Upper lobe of left lung (tissue), 6 donors: ENCODE measurements around the gene OOSP1. TPM values are rescaled to one million over a fixed set of nuclear protein-coding genes. Genes with fewer than 3 reads are reported as not detected.

Source experiments
- ATAC-seq, 2 donors: fragments of 200-7000 bp; cut with Tn5 transposase; one replicate each; pipeline ENCODE4 v1.9.1; 2022; ENCODE audit warnings: mild to moderate bottlenecking in 2 of 2, moderate library complexity in 2 of 2; ENCODE audit not compliant: low FRiP score in 2 of 2
- DNase-seq, 2 donors: peaks; one replicate each; pipeline ENCODE4 v3.0.0-alpha.2; 2019 to 2020
- H3K27ac ChIP-seq, 4 donors: fragments of 200-600 bp; sonication (generic); one replicate each; pipeline ENCODE4 v1.5.1; 2016 to 2019
- H3K27me3 ChIP-seq, 4 donors: fragments of 200-600 bp; sonication (generic); one replicate each; pipeline ENCODE4 v1.5.1; 2017 to 2019
- H3K36me3 ChIP-seq, 4 donors: fragments of 200-600 bp; sonication (generic); one replicate each; pipeline ENCODE4 v1.5.1; 2016 to 2019
- H3K4me1 ChIP-seq, 4 donors: fragments of 200-600 bp; sonication (generic); one replicate each; pipeline ENCODE4 v1.5.1; 2018 to 2019
- H3K4me3 ChIP-seq, 4 donors: fragments of 200-600 bp; sonication (generic); one replicate each; pipeline ENCODE4 v1.5.1; 2017 to 2019; ENCODE audit warnings: mild to moderate bottlenecking in 2 of 4, moderate library complexity in 1 of 4
- H3K9me3 ChIP-seq, 4 donors: fragments of 200-600 bp; sonication (generic); one replicate each; pipeline ENCODE4 v1.5.1; 2018 to 2019
- EP300 ChIP-seq, 4 donors: sonication (generic); formaldehyde crosslinking; IDR thresholded peaks; one replicate each; pipeline ENCODE4 v1.5.1; 2017; ENCODE audit warnings: antibody characterized with exemption in 4 of 4, control low read depth in 2 of 4
- POLR2A ChIP-seq, 4 donors: fragments of 450-650 bp; IDR thresholded peaks; one replicate each; pipeline ENCODE4 v1.5.1; 2016 to 2017; ENCODE audit warnings: antibody characterized with exemption in 4 of 4, mild to moderate bottlenecking in 2 of 4
- POLR2AphosphoS5 ChIP-seq, 2 donors: sonication (generic); formaldehyde crosslinking; IDR thresholded peaks; one replicate each; pipeline ENCODE4 v1.5.1; 2017; ENCODE audit warnings: antibody characterized with exemption in 2 of 2
- WGBS, 2 donors: methylation state at CpG; one replicate each; pipeline ENCODE4 v1.1.5; 2017 to 2018; 5-methylcytosine and 5-hydroxymethylcytosine counted together
- total RNA-seq, 6 donors: library from RNA; depleted of rRNA in 4 of 6; stranded (reverse); fragments of >200 nt in 4 of 6; gene quantifications; one replicate each; pipeline versions ENCODE4 v1.1.0 to v1.2.1, GENCODE V29; 2016 to 2021
- TF ChIP-seq, protein P1 (sequence below), 6 experiments: fragments of 450-650 bp in 4 of 6; fragments of 200-600 bp in 2 of 6; sonication (generic) in 2 of 6; IDR thresholded peaks; one replicate each; pipeline ENCODE4 v1.5.1; 2016 to 2019; ENCODE audit warnings: antibody characterized with exemption in 6 of 6
- donor health status: DM: no; HTN: no; CAD: no; lungs with moderate emphysema.
- donor health status: DM: no; HTN: yes; CAD: no; lungs with severe emphysema.

OOSP1 gene
- total RNA-seq, 6 donors from 2014 or later: 0.91 TPM; not detected in 5

DNA sequence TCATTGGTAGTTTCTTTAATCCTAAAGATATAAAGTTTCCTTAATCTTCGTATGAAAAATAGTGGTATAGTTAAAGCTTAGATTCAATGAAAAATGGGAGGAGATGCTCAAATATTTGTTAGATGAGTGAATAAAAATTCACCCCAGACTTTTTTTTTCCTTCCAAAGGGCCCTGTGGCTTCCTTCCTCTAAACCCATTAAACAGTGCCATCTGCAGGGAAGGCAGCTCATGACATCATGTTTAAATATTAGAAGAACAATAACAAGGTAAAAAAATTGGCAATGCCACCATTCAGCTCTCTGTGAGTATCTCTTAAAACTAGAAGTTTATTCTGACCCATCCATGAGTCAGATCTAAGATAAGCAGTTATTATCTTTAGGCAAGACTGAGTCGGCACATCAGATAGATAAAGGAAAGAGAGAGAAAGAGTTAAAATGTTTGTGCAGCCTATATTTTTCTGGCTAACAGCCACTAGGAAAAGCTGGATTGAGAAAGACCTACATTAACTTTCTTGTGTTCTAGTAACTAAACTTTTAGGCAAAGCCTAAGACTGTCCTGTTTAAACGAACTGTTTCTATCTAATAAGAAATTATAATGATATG is 19.1 kb upstream of the OOSP1 start:
- ATAC-seq (no peak), DNase-seq (no peak)
- Histone ChIP-seq H3K27me3 (no peaks in the 10 kb centered on the region), H3K9me3 (peaks cover 16 to 29% (median 19%) of the 10 kb centered on the region in 4 donors), H3K4me1 (no peaks in the 10 kb centered on the region), H3K27ac (no peak overlapping the region), H3K36me3 (no peaks in the 10 kb centered on the region), H3K4me3 (no peak overlapping the region)
- no peak for TF ChIP-seq EP300 (IDR thresholded peaks at IDR 0.05)
- TF ChIP-seq POLR2A (IDR thresholded peaks at IDR 0.05): no peak
- TF ChIP-seq, protein P1, sequence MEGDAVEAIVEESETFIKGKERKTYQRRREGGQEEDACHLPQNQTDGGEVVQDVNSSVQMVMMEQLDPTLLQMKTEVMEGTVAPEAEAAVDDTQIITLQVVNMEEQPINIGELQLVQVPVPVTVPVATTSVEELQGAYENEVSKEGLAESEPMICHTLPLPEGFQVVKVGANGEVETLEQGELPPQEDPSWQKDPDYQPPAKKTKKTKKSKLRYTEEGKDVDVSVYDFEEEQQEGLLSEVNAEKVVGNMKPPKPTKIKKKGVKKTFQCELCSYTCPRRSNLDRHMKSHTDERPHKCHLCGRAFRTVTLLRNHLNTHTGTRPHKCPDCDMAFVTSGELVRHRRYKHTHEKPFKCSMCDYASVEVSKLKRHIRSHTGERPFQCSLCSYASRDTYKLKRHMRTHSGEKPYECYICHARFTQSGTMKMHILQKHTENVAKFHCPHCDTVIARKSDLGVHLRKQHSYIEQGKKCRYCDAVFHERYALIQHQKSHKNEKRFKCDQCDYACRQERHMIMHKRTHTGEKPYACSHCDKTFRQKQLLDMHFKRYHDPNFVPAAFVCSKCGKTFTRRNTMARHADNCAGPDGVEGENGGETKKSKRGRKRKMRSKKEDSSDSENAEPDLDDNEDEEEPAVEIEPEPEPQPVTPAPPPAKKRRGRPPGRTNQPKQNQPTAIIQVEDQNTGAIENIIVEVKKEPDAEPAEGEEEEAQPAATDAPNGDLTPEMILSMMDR (IDR thresholded peaks at IDR 0.05): peak in 1 of 6 experiments; percentile 24
- WGBS, 2 donors: 50 to 61% methylated on average over 3 of the region's 3 CpGs

DNA sequence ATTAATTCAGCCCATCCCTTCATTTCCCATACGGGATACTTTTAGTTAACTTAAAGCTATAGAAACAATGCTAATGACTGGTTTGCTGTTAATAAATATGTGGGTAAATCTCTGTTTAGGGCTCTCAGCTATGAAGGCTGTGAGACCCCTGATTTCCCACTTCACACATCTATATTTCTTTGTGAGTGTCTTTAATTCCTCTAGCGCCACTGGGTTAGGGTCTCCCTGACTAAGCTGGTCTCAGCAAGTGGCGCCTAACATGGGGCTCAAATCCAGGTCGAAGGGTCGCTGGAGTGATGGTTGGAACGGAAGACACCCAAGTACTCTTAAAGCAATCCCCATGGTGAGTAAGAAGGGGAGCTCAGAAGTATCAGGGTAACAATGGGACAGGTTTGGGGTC is 14.4 kb upstream of the OOSP1 start:
- Histone ChIP-seq H3K9me3 (peaks cover 20 to 51% (median 28%) of the 10 kb centered on the region in 4 donors), H3K4me1 (no peaks in the 10 kb centered on the region), H3K27me3 (no peaks in the 10 kb centered on the region), H3K4me3 (no peak overlapping the region), H3K36me3 (no peaks in the 10 kb centered on the region), H3K27ac (no peak overlapping the region)
- DNase-seq: no peak
- 95 to 97% methylated on average over 6 of the region's 6 CpGs for WGBS, 2 donors
- ATAC-seq: no peak
- TF ChIP-seq POLR2A (IDR thresholded peaks at IDR 0.05) (no peak), EP300 (IDR thresholded peaks at IDR 0.05) (no peak), POLR2AphosphoS5 (IDR thresholded peaks at IDR 0.05) (no peak)
- TF ChIP-seq, protein P1 (IDR thresholded peaks at IDR 0.05): no peak

DNA sequence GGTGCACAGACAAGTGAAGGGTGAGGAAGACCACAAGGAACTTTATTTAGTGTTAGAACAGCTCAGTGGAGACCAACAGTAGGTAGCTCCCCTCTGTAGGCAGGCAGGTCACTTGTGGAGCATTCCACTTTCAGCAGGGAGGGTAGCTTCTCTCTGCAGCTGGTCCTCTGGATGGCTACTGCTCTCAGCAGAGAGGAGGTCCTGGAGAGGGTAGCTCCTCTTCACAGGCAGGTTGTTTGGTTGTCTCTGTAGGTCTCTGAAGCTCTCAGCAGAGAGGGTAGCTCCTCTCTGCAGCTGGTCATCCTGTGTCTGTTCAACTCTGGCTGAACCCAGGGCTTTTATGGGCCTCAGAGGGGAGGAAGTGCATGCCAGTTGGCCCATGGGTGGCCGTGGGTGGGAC is 6.5 kb upstream of the OOSP1 start:
- H3K4me1 ChIP-seq: no peaks in the 10 kb centered on the region
- ATAC-seq (no peak), DNase-seq (peak in 1 of 2 donors; percentile 0)
- H3K27ac ChIP-seq: no peak overlapping the region
- H3K9me3 ChIP-seq: peaks cover 0 to 11% (median 1%) of the 10 kb centered on the region in 4 donors
- H3K36me3 ChIP-seq: no peaks in the 10 kb centered on the region
- H3K4me3 ChIP-seq: no peak overlapping the region
- 69% methylated on average over 1 of the region's 1 CpG; no CpG with 5 or more reads in 1 of the 2 donors for WGBS, 2 donors
- H3K27me3 ChIP-seq: no peaks in the 10 kb centered on the region
- TF ChIP-seq POLR2A (IDR thresholded peaks at IDR 0.05): no peak
- no peak for TF ChIP-seq EP300 (IDR thresholded peaks at IDR 0.05)
- TF ChIP-seq, protein P1 (IDR thresholded peaks at IDR 0.05): no peak
- no peak for TF ChIP-seq POLR2AphosphoS5 (IDR thresholded peaks at IDR 0.05)

DNA sequence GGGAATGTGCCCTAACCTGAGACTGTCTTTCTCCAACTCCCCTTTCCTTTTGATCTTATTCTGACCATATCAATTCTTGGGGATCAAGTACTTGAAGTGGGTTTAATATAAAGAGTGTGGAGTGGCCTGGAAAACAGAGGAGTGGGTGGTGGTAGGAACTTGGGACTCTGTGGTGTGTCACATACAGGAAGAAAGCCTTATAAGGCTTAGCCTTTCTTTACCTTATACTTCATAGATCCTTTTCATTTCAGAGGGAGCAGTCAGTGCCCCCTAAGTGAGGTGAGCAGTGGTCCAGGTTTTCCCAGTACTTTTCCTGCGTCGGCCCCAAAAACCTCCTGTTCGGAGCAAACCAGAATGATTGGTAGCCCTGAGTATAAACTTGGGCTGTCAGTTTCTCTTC is 486 bp downstream of the OOSP1 start:
- TF ChIP-seq POLR2A (IDR thresholded peaks at IDR 0.05) (no peak), EP300 (IDR thresholded peaks at IDR 0.05) (no peak), POLR2AphosphoS5 (IDR thresholded peaks at IDR 0.05) (no peak)
- TF ChIP-seq, protein P1 (IDR thresholded peaks at IDR 0.05): no peak
- Histone ChIP-seq H3K4me3 (no peak overlapping the region), H3K27me3 (no peaks in the 10 kb centered on the region), H3K9me3 (no peaks in the 10 kb centered on the region), H3K36me3 (no peaks in the 10 kb centered on the region), H3K27ac (no peak overlapping the region), H3K4me1 (no peaks in the 10 kb centered on the region)
- 69 to 74% methylated on average over 3 of the region's 3 CpGs for WGBS, 2 donors
- no peak for DNase-seq
- ATAC-seq: no peak

DNA sequence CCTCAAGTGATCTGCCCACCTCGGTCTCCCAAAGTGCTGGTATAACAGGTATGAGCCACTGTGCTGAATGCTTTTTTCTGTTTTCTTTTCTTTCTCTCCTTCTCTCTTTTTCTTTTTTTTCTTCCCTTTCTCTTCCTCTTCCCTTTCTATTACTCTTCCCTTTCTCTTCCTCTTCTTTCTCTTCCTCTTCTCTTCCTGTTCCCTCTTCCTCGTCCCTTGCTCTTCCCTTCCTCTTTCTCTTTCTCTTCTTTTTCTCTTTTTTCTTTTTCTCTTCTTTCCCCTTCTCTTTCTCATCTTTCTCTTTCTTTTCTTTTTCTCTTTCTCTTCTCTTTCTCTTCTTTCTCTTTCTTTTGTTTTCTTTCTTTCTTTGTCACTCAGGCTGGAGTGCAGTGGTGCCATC is 1.2 kb downstream of the OOSP1 start:
- TF ChIP-seq, protein P1 (IDR thresholded peaks at IDR 0.05): no peak
- TF ChIP-seq POLR2AphosphoS5 (IDR thresholded peaks at IDR 0.05) (no peak), EP300 (IDR thresholded peaks at IDR 0.05) (no peak), POLR2A (IDR thresholded peaks at IDR 0.05) (no peak)
- H3K27me3 ChIP-seq: no peaks in the 10 kb centered on the region
- H3K4me3 ChIP-seq: no peak overlapping the region
- no peak for DNase-seq
- H3K4me1 ChIP-seq: no peaks in the 10 kb centered on the region
- H3K27ac ChIP-seq: no peak overlapping the region
- H3K9me3 ChIP-seq: no peaks in the 10 kb centered on the region
- WGBS, 2 donors: 61 to 82% methylated on average over 2 of the region's 2 CpGs
- H3K36me3 ChIP-seq: no peaks in the 10 kb centered on the region
- no peak for ATAC-seq
